NCI-H1417 (cell line): ENCODE results near the gene MARCHF6.
"Not testable (repeated sequence)": the region's sequence is repeated elsewhere in the genome, so short reads cannot be mapped to it uniquely, and the experiment has no call there.

Experiments used
- DNase-seq, 3 experiments: peaks; one replicate each; lab custom pipeline; 2025; lab: John Stamatoyannopoulos, UW

MARCHF6 gene

DNA sequence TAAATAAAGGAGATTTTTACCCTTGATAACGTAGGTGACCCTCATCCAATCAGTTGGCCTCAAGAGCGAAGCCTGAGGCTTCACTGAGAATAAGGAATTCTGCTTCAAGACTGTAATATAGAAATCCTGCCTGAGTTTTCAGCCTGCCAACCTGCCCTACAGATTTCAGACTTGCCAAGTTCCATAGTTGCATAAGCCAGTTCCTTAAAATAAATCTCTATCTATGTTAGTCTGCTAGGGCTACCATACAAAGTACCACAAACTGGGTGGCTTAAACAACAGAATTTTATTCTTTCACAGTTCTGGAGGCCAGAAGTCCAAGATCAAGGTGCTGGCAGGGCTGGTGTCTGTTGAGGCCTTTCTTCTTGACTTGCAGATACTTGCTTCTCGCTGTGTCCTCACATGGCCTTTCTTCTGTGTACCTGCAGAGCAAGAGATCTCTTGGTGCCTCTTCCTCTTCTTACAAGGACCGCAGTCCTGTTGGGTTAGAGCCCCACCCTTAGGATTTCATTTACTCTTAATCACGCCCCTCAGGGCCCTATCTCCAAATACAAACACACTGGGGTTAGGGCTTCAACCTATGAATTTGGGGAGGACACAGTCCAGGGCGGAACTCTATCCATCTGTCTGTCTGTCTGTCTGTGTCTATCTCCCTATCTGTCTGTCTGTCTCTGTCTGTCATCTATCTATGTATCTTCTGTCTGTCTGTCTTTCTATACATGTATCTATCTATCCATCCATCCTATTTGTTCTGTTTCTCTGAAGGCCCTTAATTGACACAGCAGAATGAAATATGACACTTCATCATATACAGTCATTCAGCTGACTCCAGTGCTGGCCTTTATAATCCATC lies 28.8 kb upstream of the MARCHF6 start:
- no peak for DNase-seq

- no peak for DNase-seq
These were observed 25.2 kb upstream of the MARCHF6 start for GRCh38 chr5:10328323-10328722.

DNA sequence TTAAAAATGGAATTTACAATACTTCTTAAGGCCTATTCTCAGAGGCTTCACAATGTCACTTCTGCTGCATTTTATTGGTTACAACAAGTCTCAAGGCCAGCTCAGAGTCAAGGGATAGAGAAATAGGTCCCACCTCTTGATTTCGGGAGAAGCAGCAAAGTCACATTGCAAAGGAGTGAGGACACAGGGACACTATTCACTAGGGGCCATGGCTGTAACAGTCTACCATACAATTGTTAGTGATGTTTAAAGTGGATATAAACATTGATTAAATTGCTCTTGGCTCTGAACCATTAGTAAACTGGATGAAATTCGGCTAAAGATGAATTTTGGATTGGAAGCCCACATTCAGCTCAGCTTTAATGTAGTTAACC lies 24.1 kb upstream of the MARCHF6 start:
- DNase-seq, result no peak

DNA sequence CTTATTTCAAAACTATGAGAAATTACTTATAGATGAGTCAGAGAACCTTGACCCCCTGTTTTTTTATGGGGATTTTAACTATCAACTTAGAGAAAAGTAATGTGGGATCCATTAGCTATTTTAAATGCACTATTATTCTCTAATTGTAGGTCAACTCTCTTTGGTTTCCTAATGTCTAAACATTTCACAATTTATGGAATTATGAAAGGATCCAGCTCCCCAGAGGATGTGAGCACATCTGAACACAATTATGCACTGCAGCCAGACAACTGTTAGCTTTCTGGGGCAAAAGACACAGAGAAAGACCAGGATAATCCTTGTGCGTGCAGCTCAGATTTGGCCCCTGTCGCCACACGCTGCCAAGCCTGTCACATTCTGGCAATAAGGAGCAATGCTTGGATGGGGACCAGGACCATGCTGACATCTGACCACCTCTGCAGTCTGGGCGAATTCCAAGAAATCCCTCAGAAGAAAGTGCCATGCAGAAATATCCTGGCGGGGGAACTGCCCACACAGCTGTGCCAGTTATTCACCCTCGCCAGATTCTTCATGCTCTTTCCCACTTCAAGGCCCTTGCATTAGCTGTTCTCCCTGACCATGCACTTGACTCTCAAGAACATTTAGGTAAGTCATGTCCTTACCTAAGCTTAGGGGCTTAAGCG lies 23.5 kb upstream of the MARCHF6 start:
- no peak for DNase-seq

DNA sequence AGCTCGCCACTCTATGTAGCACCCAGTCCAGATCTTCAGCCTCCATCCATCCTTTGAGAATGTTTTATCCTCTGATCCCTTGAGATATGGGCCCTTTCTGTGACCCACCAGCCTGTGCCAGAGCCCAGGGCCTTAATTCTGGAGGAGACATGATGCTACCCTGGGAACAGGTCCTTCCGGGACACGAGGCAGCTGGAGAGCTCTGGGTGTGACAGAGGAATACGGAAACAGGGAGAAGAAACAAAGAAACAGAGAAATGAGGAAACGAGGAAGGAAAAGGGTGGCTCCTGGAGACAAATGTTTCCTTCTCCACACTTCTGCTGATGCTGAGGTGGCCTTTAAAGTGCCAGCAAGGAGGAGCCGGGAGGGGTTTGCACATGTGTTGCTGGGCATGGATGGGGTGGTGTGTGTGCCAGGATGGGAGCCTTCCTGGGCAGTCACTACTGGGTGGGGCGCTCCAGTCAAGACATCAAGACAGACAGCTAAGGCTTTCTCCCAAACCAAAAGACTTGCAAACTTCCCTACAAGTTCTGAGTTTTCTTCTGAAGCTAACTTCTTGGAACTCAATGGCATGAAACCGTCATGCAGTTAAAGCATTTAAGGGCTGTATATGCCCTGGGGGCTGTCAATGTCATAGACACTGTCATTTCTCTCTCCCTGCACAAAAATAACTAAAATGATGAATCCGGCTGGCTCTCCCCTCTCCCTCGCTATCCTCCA lies 22.8 kb upstream of the MARCHF6 start:
- no peak for DNase-seq

DNA sequence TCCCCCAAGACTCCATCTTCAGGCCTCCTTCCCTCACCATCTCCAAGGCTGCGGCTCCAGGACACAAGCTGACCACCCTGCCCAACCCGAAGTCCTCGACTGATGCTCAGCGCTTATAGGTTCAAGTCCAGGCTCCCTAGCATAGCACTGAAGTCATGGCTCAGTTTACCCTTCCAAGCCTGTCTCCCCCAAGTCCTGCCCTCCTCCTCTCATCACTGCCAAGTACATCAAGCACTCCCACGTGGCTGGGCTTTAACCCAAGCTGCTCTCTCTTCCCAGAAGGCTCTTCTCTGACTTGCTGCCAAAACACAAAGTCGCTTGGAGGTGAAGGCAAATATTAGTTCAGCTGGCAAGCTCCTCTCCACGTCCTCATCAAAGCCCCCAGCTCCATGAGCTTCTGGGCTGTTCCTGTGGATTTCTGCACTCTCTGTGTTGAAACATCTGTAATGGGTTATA lies 22.1 kb upstream of the MARCHF6 start:
- DNase-seq, result peak; percentile 25 to 94 (median 76)

DNA sequence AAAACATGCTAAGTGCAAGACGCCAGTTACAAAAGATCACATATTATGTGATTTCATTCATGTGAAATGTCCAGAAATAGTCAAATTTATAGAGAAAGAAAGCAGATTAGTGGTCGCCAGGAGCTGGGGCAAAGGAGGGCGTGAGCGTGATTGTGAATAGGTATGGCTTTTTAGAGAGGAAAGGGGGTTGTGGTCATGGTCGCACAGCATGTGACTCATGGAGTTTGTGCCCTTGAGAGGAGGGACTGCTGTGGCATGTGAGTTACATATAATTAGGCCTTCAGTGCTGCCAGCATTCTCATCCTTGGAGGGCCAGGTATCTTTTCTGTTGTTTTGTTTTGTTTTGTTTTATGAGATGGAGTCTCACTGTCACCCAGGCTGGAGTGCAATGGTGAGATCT lies 21.2 kb upstream of the MARCHF6 start:
- peak in 2 of 3 experiments; percentile 35 to 41 for DNase-seq

DNA sequence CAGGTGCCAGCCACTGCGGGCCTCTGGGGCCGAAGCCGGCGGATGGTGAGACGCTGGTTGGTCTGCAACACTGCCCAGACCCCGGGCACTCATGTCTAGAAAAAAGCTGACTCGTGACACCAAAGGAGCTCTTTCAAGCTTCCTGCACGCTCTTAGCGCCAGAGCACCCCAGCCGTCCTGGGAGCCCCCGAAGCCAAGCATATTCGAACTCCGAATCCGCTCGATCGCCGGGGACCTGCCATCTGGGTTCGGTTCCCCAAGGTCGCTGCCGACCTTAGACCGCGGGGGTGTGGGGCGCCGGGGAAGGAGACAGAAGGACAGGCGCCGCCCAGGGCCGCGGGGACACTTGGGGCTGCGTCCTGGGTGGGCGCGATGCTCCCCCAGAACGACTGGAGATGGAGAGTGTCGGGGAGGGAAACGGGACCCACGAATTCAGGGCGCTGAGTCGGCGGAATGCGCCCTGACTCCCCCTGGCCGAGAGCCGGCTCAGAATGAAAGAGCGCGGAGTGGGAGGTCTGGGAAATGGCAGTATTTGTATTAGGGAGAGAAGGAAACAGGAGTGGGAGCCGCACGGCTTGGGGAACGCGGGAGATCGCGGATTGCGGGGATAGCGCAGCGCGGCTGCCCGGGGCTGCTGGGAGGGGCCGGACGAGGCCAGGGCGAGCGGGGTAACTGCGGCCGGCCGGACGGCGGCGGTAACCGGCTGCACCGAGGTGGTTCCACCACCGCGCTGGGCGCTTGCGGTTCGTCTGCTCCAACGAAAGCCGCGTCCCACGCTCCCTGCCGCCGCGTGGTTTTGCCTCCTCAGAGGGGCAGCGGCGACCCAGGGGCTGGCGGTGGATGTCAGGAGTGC lies 20.1 kb upstream of the MARCHF6 start:
- no peak for DNase-seq

DNA sequence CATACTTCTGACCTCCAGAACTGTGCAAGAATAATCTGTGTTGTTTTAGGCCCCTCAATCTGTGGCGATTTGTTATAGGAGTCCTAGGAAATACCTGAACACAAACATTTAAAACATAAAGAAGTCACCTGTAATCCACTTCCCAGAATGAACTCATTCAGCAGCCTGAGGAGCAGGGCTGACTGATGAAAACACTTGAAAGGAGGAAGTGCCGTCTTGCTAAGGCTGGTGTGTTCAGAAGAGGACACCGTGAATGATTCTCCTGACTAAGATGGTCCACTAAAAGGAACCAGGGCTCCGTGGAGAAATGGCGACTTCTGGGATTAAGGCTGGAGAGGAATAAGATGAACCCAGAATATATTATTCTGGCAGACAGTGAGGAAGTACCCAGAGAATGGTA lies 18.7 kb upstream of the MARCHF6 start:
- DNase-seq, result no peak

- DNase-seq, result no peak
These were observed 17.6 kb upstream of the MARCHF6 start for GRCh38 chr5:10335711-10336470.

DNA sequence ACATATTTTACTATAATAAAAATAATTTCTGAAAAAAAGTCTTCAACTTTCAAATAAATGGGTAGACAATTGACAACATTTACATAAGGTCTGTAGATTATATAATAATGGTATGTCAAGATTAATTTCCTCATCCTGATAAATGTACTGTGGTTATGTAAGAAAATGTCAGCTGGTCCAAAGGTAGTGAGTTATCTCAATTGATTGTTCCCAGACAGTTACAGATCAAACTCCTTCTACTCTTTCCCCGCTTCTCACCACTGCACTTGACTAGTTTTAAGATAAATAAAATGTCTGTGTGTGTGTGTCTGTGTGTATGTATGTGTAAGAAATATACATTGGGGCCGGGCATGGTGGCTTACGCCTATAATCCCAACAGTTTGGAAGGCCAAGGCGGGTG lies 16.4 kb upstream of the MARCHF6 start:
- no peak for DNase-seq

GRCh38 chr5:10337986-10338385 lies 15.5 kb upstream of the MARCHF6 start:
- DNase-seq, result peak in 1 of 3 experiments; percentile 58

DNA sequence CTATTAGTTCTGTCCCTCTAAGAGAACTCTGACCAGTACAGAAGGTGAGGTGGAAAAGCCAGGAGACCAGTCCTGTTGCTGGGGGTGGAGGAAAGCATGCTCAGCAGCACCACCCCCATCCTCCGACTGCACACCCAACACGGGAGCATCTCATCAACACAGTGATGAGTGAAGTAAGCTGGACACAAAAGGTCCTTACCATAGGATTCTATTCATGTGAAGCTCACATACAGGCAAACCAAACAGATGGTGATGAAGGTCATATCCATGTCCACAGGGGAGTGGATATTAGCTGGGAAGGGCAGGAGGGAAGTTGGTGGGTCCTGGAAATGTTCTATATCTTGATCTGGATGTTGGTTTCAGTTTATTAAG lies 14.8 kb upstream of the MARCHF6 start:
- peak in 1 of 3 experiments; percentile 98 for DNase-seq

GRCh38 chr5:10339058-10339811 lies 14.3 kb upstream of the MARCHF6 start:
- DNase-seq, result peak in 2 of 3 experiments; percentile 97 to 100

DNA sequence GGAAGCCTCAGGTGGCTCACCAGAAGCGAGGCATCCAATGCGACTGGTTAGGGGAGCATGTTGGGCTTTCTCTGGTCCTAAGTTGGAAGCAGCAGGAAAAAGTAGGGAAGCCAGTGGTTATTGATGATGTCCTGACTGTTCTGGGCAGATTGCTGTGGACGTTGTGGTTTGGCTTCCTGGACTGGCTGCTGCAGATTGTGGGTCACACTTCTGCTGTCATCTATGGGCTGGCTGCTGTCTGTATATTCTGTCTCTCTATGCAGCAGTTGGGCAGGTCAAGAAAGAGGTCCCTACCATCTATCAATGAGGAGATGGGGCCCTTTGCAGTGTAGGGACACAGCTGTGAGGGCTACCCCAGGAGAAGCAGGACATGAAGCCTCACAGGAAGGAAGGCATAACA lies 13.5 kb upstream of the MARCHF6 start:
- DNase-seq, result no peak

DNA sequence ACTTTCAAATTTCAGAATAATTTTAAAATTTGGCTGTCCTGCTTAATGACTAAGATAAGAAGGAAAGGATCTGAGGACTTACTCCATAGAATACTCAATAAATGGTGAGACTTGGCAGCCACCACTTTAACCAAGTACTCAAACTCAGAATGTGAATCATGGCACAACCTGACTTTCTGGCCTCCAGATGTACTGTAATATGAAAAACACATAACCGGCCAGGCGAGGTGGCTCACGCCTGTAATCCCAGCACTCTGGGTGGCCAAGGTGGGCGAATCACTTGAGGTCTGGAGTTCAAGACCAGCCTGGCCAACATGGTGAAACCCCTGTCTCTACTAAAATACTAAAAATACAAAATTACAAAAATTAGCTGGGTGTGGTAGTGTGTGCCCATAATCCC lies 10.0 kb upstream of the MARCHF6 start:
- no peak for DNase-seq

GRCh38 chr5:10344461-10345106 lies 8.9 kb upstream of the MARCHF6 start:
- not testable (repeated sequence) for DNase-seq

DNA sequence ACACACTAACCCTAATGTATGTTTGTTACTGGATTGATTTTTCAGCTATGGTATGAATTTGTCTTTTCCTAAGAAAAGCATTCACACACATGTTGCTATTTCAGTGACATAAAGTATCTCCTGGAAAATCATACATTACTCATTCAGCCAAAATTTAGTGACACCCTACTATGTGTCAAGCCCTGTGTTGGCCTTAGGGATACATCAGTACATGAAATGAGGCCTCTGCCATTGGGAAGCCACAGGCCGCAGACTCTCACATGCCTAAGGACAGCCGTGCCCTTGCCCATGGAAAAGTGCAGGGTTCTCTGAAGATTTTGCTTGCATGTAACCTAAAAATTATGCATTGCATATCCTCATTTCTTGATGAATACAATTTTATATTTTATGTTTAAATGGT lies 5.2 kb upstream of the MARCHF6 start:
- DNase-seq, result no peak

DNA sequence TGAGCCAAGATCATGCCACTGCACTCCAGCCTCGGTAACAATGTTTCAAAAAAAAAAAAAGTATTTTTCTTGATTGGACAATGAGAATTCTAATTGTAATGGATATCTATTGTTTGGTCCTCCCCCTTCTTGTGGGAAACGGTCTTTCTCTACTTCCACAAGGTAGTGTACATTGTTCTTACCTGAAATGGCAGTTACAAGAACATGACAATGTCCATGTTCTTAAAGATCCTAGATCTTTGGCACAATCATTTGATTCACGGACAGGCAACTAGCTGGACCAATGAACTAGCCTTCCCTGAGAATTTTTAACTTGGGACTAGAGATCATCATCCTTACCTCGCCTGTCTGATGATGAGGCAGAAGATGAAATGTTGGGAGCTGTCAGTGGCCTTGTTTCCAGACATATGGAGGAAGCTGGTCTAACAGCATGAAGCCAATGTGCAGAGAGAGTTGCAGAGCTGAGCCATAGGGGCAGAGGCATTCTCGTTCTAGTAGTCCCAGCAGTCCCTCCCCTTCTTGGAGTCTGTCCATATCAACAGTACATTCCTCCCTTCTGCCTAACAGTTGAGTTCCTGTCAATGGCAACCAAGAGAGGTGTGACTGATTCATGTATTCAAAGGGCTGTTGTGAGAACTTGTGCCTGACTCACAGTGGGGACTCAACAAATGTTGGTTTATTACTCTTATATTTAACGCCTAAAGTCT lies 2.1 kb upstream of the MARCHF6 start:
- DNase-seq, result peak in 1 of 3 experiments; percentile 51
